Kidney capillary endothelial cell (primary cell): ENCODE data around the gene KNOP1.
"Not testable (repeated sequence)": the region's sequence is repeated elsewhere in the genome, so short reads cannot be mapped to it uniquely, and the experiment has no call there.

ENCODE experiments used
- DNase-seq: peaks from one replicate; pipeline ENCODE4 v3.0.0-alpha.2; 2018; ENCODE audit warnings: low spot score

Gene KNOP1

DNA sequence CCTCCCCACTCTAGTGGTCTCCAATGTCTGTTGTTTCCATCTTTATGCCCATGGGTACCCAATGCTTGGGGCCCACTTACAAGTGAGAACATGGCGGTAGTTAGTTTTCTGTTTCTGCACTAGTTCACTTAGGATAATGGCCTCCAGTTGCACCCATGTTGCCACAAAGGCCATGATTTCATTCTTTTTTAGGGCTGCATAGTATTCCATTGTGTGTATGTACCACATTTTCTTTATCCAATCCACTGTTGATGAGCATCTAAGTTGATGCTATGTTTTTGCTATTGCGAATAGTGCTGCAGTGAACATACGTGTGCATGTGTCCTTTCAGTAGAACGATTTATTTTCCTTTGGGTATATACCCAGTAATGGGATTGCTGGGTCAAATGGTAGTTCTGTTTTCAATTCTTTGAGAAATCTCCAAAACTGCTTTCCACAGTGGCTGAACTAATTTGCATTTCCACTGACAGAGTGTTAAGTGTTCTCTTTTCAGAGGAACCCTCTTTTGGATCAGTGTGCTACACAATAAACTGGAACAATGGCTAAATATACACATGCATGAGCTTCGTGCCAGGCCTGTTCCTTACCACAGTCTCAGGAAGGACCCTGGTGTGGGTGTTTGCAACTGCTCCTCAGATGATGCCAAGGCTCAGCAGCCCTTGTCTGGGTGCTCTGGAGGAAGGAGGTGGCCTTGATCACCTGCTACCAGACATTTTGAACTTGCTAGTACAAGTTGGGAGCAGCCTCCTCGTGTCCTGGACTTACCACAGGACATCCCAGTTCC is 34.4 kb downstream of the KNOP1 start:
- DNase-seq, result no peak

DNA sequence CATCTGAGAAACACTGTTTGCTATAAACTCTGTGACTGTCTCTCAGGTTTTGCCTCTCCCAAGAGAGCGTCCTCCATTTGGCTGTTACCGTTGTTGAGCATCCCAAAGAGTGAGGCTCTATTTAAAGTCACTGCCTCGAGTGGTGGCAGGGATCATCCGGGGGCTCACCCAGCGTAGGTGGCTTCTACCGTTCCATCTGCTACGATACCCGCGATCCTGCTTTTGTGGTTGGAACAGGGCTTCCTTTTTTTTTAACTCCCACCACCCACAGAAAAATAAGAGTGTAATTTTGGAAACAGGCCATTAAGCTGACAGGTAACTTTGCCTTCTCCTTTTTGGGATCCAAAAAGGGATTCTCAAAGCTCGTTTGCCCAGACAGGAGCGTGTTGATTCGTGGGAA is 36.4 kb downstream of the KNOP1 start:
- no peak for DNase-seq

DNA sequence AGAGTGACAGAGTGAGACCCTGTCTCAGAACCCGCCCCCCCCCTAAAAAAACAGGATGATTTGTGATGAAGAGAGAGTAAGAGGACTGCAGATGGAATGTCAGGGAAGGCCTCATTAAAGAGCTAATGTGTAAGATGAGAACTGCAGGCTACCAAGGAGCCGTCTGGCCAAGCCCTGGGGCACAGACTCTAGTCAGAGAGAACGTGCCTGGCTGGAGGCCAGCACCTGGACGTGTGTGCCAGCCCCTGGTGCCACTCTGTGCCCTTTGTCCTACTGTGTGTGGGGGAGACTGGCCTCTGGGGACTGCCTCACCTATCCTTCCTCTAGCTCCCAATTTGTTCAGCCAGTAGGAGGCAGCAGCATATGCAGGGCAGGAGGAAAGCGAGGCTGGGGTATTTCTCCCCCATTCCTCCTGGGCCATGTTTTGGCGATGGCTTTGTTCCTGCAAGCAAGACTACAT is 37.1 kb downstream of the KNOP1 start:
- no peak for DNase-seq

DNA sequence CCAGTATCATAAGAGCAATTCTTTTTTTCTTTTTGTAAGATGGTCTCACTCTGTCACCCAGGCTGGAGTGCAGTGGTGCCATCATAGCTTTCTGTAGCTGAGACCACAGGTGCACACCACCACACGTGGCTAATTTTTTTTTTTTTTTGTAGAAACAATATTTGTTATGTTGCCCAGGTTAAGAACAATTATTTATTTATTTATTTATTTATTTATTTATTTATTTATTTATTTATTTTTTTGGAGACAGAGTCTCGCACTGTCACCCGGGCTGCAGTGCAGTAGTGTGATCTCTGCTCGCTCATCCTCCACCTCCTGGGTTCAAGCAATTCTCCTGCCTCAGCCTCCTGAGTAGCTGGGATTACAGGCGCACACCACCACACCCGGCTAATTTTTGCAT is 38.7 kb downstream of the KNOP1 start:
- not testable (repeated sequence) for DNase-seq

DNA sequence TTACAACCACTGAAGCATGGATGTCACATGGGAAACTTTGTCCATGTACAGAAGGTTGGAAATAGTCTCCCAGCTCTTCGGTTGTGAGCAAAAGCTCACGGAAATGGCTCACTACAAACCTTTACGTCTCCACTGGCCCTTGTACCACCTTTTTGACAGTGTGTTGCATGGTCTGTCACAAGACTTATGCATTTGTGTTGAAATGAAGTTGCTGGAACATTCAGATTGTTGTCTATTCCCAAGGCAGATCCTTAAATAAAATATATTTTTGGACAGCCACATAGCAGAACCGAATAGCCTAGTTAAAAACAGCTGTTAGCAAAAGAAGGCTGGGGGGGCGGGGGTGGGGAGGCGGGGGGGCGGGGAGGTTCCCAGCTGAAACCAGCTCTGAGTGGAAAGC is 39.2 kb downstream of the KNOP1 start:
- DNase-seq, result no peak

DNA sequence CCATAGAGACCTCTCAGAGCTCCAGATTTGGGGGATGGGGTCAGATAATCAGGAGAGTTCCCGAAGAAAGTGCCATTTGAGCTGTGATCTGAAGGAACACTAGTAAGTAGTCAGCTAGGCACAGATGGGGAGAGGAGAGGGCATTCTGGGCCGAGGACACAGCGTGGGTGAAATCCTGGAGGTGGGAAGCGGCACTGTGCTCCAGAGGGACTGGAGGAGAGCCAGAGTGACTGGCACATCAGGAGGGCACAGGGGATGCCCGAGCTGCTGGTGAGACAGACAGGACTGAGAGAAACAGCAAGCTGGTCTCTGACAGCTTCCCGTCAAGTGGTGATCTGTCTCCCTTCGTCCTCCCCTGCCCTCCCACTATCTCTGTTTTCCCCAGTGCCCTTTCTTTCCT is 40.6 kb downstream of the KNOP1 start:
- DNase-seq, result no peak

DNA sequence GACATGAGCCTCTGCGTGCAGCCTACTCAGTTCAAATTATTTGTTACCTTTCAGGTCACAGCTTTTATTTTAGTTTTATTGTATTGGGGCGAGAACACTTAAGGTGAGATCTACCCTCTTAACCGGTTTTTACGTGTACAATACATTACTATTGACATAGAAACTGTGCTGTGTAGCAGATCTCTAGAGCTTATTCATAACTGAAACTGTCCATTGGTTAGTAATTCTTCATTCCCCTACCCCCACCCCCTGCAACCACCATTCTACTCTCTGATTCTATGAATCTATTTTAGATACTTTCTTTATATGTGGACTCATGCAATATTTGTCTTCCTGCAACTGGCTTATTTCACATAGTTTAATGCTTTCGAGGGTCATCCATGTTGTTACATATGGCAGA is 43.5 kb downstream of the KNOP1 start:
- DNase-seq, result no peak

DNA sequence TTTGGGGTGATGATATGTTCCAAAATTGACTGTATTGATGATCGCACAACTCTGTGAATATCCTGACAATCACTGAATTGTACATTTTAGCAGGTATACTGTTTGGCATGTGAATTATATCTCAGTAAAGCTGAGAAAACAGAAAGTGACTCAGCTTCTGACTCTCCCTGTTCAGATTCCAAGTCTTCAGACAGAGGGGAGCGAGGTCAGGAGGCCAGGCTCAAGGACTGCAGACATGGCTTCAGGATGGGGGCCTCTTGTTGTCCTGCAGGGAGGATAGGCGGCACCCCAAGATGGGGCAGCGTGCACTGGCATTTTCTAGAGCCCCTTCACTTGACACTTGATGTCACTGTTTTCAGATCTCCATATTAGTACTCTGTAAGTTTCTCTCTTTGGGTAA is 45.6 kb downstream of the KNOP1 start:
- no peak for DNase-seq

DNA sequence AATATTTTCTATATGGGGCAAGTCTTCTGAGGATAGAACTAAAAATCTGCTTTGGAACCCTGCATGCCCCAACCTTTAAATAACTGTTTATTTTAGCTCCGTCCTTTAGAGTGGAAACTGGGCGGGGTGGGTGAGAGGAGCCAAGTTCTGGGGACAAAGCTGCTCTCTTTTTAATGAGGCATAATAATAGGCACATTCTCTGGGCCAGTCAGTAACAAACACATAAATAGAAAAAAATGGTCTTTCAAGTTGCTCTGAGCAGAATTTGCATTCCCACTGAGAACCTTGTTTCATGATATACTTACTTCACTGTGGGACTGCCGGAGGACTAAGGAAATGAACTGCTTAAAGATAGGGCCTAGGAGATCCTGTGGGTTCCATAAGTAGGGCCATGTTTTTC is 51.5 kb downstream of the KNOP1 start:
- DNase-seq, result no peak

DNA sequence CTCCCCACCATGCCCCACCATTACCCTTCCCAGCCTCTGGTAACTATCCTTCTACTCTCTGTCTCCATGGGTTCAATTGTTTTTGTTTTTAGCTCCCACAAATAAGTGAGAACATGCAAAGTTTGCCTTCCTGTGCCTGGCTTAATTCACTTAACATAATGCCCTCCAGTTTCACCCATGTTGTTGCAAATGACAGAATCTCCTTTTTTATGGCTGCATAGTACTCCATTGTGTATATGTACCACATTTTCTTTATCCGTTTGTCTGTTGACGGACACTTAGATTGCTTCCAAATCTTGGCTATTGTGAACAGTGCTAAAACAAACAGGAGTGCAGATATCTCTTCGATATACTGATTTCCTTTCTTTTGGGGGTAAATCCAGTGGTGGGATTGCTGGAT is 52.7 kb downstream of the KNOP1 start:
- DNase-seq, result not testable (repeated sequence)

DNA sequence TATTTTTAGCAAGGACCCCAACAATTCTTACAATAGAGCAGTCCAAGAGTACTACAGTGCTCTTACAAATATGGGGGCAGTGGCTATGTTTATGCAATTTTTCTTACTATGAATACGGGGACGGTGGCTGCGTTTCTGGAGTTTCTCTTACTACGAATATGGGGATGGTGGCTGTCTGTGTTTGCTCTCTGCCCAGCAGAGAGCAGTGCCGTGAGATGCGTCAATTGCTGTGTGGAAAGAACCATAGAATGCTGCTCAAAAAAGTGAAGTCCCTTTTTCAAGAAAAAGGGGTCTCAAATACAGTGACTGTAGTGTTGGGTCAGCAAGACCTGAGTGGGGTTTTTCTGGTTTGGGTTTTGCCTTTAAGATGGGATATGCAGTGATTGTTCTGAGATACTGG is 53.9 kb downstream of the KNOP1 start:
- DNase-seq, result no peak

DNA sequence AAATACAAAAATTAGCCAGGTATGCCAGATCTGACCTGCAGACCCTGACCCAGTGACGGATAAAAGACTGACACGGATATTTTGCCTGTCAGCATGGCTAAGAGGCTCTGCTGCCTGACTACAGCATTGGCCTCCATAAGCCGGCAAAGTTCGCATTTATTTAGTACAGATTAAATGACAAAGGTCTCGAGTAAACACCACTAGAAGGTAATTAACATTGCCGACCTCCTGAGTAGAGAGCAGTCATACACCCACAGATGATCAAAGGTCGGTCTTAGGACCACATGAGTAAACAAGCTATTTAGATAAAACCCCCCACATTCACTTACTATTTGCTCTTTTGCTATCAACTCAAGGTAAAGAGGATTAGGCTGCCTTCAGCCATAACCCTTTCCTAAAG is 55.7 kb downstream of the KNOP1 start:
- no peak for DNase-seq

DNA sequence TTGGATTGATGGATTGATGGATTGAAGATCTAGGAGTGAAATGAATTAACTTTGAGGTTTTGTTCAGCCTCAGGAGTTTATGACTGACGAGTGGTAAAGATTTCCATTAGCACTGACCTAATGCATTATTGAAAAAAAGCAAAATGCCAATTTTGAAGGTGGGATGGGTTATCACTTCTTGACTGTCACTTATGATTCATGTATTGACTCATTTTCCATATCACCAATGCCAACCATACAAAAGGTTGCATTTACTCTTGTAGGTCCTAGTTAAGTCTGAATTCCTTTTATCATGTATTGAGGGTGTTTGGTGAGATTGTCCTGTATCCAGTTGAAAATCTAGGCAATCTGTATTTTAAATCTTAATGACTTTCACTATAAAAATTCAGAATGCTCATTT is 57.6 kb downstream of the KNOP1 start:
- no peak for DNase-seq

DNA sequence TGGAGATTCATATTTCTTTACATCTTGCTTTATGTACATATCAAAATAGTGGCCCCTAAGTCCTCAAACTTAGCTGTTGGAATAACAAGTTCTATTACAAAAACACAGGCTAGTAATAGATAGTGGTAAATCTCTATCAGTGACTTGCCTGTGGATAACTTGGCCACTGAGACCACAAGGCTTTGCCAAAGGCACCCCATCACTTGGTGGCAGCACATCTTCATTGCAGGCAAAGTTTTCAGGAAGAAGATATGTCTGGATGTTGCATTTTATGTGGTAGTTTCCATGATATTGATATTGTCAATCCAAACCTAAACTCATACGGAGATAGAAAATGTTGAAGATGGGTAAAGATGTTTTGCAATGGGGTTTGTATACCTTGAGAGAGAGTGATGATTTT is 58.5 kb downstream of the KNOP1 start:
- DNase-seq, result no peak

DNA sequence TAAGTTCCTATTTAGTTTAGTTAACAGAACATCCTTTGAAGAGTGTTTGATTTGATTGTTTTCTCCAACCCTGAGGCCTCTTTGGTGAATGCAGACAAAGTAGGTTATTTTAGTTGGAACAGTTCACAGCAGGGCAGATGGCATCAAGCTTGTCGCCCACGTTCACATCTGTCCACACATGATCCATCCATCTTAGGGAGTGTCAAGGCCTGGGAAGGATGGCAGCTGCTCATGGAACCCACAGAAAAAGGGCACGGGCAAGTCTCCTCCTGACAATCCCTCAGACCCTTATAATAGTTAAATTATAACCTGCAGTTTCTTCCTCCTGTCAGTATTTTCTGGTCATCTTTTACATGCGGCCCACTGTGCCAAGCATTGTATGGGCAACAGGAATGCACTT is 60.2 kb downstream of the KNOP1 start:
- DNase-seq, result no peak

DNA sequence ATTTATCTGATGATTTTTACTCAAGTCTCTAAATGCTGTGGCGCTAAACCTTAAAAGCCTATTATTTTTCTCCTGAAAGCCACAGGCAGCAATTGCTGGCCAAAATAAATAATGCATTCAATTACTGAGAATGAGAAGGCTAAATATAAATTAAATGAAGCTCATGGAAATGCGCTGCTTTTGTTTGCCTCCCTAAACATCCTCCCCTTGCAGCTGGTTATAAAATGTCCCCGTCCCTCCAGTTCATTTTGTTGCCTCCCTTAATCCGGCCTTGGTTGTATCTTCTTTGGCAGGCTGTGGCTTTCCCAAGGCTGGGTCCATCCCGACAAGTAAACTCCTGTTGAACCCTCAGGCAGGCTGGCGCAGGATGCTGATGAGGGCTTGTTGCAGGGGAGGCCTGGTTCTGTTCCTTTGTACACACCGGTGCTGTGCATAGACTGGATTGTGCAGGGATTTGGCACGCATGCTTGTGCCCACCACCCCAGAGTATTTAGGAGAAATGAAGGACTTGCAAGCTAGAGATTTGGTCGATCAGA is 62.7 kb downstream of the KNOP1 start:
- DNase-seq, result no peak

DNA sequence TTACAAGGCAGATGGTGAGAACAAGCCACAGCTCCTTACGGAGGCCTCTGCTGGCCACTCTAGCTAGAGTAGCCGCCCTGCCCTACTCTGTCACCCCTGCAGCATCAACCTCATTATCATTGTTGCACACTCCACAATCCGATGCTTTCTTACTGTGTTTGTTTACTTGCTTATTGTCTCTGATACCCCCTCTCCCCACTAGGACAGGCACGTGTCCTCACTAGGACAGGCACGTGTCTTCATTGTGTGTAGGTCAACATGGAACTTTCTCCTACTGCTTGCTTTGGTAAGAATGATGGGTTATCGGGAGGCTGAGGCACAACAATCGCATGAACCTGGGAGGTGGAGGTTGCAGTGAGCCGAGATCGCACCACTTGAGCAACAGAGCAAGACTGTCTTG is 63.9 kb downstream of the KNOP1 start:
- DNase-seq, result no peak
